AG09309 (cell line): Measurements from ENCODE around the gene CYP21A2.
"Not testable (repeated sequence)": the region's sequence is repeated elsewhere in the genome, so short reads cannot be mapped to it uniquely, and the experiment has no call there.

Experiments used
- DNase-seq: peaks from one replicate; pipeline ENCODE4 v3.0.0-alpha.2; 2010; ENCODE audit warnings: low read depth
- H3K4me3 ChIP-seq: 2 replicates; pipeline ENCODE4 v1.5.1; 2011; ENCODE audit warnings: mild to moderate bottlenecking, low read depth, low read length, moderate library complexity; ENCODE audit not compliant: control insufficient read depth
- TF ChIP-seq, protein P1 (sequence below): IDR thresholded peaks from 2 replicates; pipeline ENCODE4 v1.5.1; 2011; ENCODE audit warnings: mild to moderate bottlenecking, low read depth, low read length, inconsistent platforms; ENCODE audit not compliant: insufficient read depth, control insufficient read depth; ENCODE audit errors: missing control alignments

CYP21A2 gene

GRCh38 chr6:32045811-32046449, 7.7 kb downstream of the CYP21A2 start:
- no peak overlapping the region for H3K4me3 ChIP-seq
- TF ChIP-seq, protein P1, sequence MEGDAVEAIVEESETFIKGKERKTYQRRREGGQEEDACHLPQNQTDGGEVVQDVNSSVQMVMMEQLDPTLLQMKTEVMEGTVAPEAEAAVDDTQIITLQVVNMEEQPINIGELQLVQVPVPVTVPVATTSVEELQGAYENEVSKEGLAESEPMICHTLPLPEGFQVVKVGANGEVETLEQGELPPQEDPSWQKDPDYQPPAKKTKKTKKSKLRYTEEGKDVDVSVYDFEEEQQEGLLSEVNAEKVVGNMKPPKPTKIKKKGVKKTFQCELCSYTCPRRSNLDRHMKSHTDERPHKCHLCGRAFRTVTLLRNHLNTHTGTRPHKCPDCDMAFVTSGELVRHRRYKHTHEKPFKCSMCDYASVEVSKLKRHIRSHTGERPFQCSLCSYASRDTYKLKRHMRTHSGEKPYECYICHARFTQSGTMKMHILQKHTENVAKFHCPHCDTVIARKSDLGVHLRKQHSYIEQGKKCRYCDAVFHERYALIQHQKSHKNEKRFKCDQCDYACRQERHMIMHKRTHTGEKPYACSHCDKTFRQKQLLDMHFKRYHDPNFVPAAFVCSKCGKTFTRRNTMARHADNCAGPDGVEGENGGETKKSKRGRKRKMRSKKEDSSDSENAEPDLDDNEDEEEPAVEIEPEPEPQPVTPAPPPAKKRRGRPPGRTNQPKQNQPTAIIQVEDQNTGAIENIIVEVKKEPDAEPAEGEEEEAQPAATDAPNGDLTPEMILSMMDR: no peak
- no peak for DNase-seq

DNA sequence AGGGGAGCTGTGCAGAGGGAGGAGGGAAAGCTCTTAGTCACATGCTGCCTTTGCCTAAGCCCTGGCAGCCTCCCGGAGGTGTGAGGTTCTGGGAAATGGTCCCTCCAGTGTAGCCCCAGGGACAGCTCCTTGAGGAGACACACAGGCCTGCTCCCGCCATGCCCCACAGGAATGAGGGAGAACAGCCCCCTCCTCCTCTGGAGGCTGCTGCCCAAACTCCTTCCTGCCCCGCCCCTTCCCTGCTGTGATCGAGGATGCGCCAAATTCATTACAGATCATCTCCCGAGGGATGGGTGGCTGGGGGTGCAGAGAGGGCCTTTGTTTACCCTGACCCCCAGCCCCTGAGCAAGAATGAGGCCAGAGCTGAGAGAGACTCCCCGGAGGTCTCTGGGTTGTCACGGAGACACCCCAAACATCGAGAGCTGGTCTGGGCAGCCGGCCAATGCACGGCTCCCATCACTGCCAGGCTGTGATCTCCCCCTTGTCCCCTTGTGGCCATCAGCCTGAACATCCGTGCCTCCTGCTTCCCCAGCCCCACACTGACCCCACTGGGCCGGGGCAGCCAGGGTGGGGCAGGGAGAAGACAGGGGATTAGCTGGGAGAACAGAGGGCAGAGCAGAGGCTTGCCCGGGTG, 8.4 kb downstream of the CYP21A2 start:
- H3K4me3 ChIP-seq: no peak overlapping the region
- no peak for DNase-seq
- TF ChIP-seq, protein P1: no peak

DNA sequence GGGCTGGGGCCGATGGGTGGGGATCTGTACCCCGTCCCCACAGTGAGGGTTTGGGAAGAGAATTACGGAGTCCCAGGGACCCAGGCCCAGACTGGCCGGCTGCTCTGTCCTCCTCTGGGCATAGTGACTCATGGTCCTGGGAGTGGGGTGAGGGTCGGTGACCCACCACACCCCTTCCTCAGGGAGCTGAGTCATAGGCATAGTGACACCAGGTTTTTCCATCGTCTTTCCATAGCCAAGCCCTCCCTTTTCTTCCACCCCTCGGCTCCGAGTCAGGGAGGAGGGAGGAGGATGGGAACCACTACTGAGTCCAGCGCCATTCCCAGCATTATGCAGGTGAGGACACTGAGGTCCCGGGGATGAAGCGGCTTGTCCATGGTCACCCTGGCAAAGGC, 8.9 kb downstream of the CYP21A2 start:
- TF ChIP-seq, protein P1: no peak
- no peak for DNase-seq
- no peak overlapping the region for H3K4me3 ChIP-seq

GRCh38 chr6:32047539-32047854, 9.3 kb downstream of the CYP21A2 start:
- TF ChIP-seq, protein P1: no peak
- no peak overlapping the region for H3K4me3 ChIP-seq
- DNase-seq: no peak

GRCh38 chr6:32047855-32048766, 9.9 kb downstream of the CYP21A2 start:
- no peak overlapping the region for H3K4me3 ChIP-seq
- TF ChIP-seq, protein P1: peak; percentile 87
- no peak for DNase-seq

GRCh38 chr6:32049149-32049548, 10.9 kb downstream of the CYP21A2 start:
- not testable (repeated sequence) for H3K4me3 ChIP-seq, DNase-seq

DNA sequence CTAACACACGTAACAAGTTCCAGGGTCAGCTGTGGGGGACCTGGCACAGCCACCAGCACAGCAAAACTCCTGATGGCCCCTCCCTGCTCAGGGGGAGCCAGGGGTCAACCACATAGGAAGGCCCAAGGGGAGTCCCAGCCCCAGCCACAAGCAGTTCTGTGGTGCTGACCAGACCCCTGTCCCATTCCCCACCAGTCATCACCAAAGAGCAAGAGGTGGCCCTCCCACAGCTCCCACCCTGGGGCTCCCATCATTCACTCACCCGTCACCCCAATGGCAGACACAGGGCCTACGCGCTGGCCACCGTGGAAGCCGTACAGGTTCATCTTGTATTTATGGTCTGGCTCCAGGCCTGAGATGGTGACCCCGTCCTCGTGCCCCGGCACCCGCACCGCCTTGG, 11.5 kb downstream of the CYP21A2 start:
- H3K4me3 ChIP-seq, DNase-seq: not testable (repeated sequence)
